ENCODE results near the gene PACRG.

DNA sequence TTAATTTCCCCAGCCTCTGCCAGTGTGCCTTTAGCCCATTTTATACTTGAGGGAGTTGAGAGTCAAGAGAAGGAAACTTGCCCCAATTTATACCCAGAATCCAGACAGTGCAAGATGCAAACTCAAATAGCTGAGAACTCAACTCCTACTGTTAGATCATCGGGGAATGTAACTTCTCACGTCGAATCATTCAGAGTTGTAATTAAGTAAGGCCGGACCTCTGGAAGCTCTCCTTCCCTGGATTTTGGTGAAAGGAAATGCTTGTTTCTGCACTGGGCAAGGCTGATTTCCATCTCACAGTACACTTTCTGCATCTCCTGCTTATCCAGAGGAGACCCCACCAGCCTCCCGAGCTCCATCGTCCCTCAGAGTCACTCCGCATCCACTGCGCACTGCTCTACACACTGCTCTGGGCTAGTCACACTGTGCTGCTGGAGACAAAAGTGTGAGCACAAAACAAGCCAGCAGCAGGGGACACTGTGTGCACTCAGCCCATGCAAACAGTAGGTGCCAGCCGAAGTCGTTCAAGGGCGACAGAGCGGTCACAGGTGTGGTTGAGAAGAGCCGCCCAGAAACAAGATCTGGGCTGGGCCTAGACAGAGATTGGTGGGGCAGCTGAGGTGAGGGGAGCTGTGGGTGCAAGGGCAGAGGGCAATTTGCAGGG is 536.4 kb downstream of the PACRG start:
- no peak for TF ChIP-seq POLR2A (IDR thresholded peaks at IDR 0.05)
- TF ChIP-seq, protein P1, sequence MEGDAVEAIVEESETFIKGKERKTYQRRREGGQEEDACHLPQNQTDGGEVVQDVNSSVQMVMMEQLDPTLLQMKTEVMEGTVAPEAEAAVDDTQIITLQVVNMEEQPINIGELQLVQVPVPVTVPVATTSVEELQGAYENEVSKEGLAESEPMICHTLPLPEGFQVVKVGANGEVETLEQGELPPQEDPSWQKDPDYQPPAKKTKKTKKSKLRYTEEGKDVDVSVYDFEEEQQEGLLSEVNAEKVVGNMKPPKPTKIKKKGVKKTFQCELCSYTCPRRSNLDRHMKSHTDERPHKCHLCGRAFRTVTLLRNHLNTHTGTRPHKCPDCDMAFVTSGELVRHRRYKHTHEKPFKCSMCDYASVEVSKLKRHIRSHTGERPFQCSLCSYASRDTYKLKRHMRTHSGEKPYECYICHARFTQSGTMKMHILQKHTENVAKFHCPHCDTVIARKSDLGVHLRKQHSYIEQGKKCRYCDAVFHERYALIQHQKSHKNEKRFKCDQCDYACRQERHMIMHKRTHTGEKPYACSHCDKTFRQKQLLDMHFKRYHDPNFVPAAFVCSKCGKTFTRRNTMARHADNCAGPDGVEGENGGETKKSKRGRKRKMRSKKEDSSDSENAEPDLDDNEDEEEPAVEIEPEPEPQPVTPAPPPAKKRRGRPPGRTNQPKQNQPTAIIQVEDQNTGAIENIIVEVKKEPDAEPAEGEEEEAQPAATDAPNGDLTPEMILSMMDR (IDR thresholded peaks at IDR 0.05) = no peak

All from prostate gland (tissue), 2 donors.